K562 (cell line): ENCODE data around the gene TMEM174. TPM values are rescaled to one million over a fixed set of nuclear protein-coding genes. Genes with fewer than 3 reads are reported as not detected.

Source experiments
- ATAC-seq: fragments of 200-7000 bp; cut with Tn5 transposase; 3 replicates; pipeline ENCODE4 v1.9.1; 2020; ENCODE audit warnings: moderate library complexity
- BruUV-seq: library from RNA; stranded (reverse); fragments of 400-500 nt; replicated peaks from 2 replicates; lab custom pipeline; 2021; lab: Mats Ljungman, UMichigan
- CTCF ChIA-PET: fragments of 300-600 bp; formaldehyde crosslinking; extraction: SDS; loops from one replicate; lab custom pipeline; 2021; ENCODE audit warnings: low intra/inter-chr PET ratio; lab: Yijun Ruan, JAX
- POLR2A ChIA-PET: fragments of 300-600, 350-650 bp; sonication (Branson Sonifier 250); formaldehyde crosslinking; extraction: SDS; loops from one replicate; lab custom pipeline; 2021; ENCODE audit warnings: antibody characterized with exemption, inconsistent platforms; lab: Yijun Ruan, JAX
- DNase-seq, 4 experiments: peaks; one replicate each; pipeline versions ENCODE4 v3.0.0 to v3.0.0-alpha.2; 2011 to 2018; ENCODE audit warnings: low spot score in 3 of 4, mixed read lengths in 3 of 4; ENCODE audit errors: extremely low read depth in 1 of 4
- FAIRE-seq: peaks from 2 replicates; lab custom pipeline; 2011; peaks lifted over from hg19 to GRCh38; lab: Jason Lieb, UNC
- H2AFZ ChIP-seq: 2 replicates; pipeline ENCODE4 v1.6.0; 2011; ENCODE audit warnings: low read depth, low read length, control low read depth, inconsistent platforms
- H3K27ac ChIP-seq: fragments of 200-600 bp; 3 replicates; pipeline ENCODE4 v1.8.0; 2011; ENCODE audit warnings: low read depth, mild to moderate bottlenecking, control low read depth, inconsistent platforms, low read length, moderate library complexity, mixed read lengths; ENCODE audit errors: extremely low read depth
- H3K27me3 ChIP-seq, 2 experiments: fragments of 300-600 bp in 1 of 2; 2 replicates in 1 of 2; 3 replicates in 1 of 2; pipeline versions ENCODE4 v1.6.0 to v1.8.0; 2011; ENCODE audit warnings: inconsistent platforms in 2 of 2, low read length in 2 of 2, mild to moderate bottlenecking in 1 of 2, mixed read lengths in 1 of 2, moderate library complexity in 1 of 2; ENCODE audit not compliant: control insufficient read depth in 2 of 2, insufficient read depth in 2 of 2
- H3K36me3 ChIP-seq: fragments of 300-600 bp; 3 replicates; pipeline ENCODE4 v1.8.0; 2011; ENCODE audit warnings: mild to moderate bottlenecking, low read length, inconsistent platforms; ENCODE audit not compliant: control insufficient read depth, insufficient read depth
- H3K4me1 ChIP-seq, 2 experiments: fragments of 200-600 bp in 1 of 2; replicated peaks in 1 of 2; 2 replicates in 1 of 2; 3 replicates in 1 of 2; pipeline versions ENCODE4 v1.5.1 to v1.8.0; 2011; ENCODE audit warnings: inconsistent platforms in 2 of 2, low read length in 2 of 2, mild to moderate bottlenecking in 1 of 2, mixed read lengths in 1 of 2, moderate library complexity in 1 of 2; ENCODE audit not compliant: control insufficient read depth in 2 of 2, insufficient read depth in 2 of 2
- H3K4me2 ChIP-seq: 2 replicates; pipeline ENCODE4 v1.6.1; 2011; ENCODE audit warnings: low read length, control low read depth, inconsistent platforms, mixed read lengths; ENCODE audit not compliant: insufficient read depth
- H3K4me3 ChIP-seq: fragments of 200-600 bp; sonication (generic), shearing (Covaris generic); 2 replicates; pipeline ENCODE4 v1.5.1; 2016; ENCODE audit warnings: control low read depth, inconsistent platforms
- H3K79me2 ChIP-seq: fragments of 200-600 bp; 3 replicates; pipeline ENCODE4 v1.8.0; 2011; ENCODE audit warnings: low read length, inconsistent platforms; ENCODE audit not compliant: control insufficient read depth, insufficient read depth
- H3K9ac ChIP-seq, 2 experiments: 2 replicates each; pipeline versions ENCODE4 v1.6.0 to v1.6.1; 2011; ENCODE audit warnings: low read depth in 2 of 2, low read length in 2 of 2, control low read depth in 1 of 2, inconsistent platforms in 1 of 2, mild to moderate bottlenecking in 1 of 2, mixed read lengths in 1 of 2; ENCODE audit not compliant: insufficient read depth in 1 of 2
- H3K9me1 ChIP-seq: one replicate; pipeline ENCODE4 v1.6.0; 2011; ENCODE audit warnings: inconsistent platforms, mild to moderate bottlenecking, low read length, moderate library complexity; ENCODE audit not compliant: control insufficient read depth, insufficient read depth
- H3K9me3 ChIP-seq: replicated peaks from 2 replicates; pipeline ENCODE4 v1.5.1; 2011; ENCODE audit warnings: low read depth, low read length, inconsistent platforms; ENCODE audit not compliant: control insufficient read depth, insufficient read depth
- H4K20me1 ChIP-seq: replicated peaks from 2 replicates; pipeline ENCODE4 v1.6.1; 2011; ENCODE audit warnings: low read length, inconsistent platforms, mixed read lengths; ENCODE audit not compliant: control insufficient read depth, insufficient read depth
- E2F3 ChIP-seq: fragments of 250-450 bp; sonication (Bioruptor Pico); IDR thresholded peaks from 2 replicates; pipeline ENCODE4 v1.4.0; 2020; ENCODE audit warnings: mild to moderate bottlenecking
- ELF4 ChIP-seq: fragments of 450-650 bp; formaldehyde crosslinking; IDR thresholded peaks from 2 replicates; pipeline ENCODE4 v1.4.0; 2022; ENCODE audit warnings: missing genetic modification characterization
- ELK3 ChIP-seq: fragments of 450-650 bp; formaldehyde crosslinking; IDR thresholded peaks from 2 replicates; pipeline ENCODE4 v1.4.0; 2020; ENCODE audit warnings: mild to moderate bottlenecking
- ZKSCAN1 ChIP-seq: fragments of 150-350 bp; IDR thresholded peaks from 2 replicates; pipeline ENCODE4 v1.6.1; 2016; ENCODE audit warnings: low read depth, low read length
- ZMIZ1 ChIP-seq, 2 experiments: fragments of 150-350 bp in 1 of 2; IDR thresholded peaks; 2 replicates each; pipeline ENCODE4 v1.6.1; 2012 to 2016; ENCODE audit warnings: low read depth in 2 of 2, low read length in 2 of 2, mild to moderate bottlenecking in 1 of 2, moderate library complexity in 1 of 2
- ZNF134 ChIP-seq: fragments of 250-450 bp; sonication (Bioruptor Pico); conservative IDR thresholded peaks from 2 replicates; pipeline ENCODE4 v1.4.0; 2020
- ZNF644 ChIP-seq: fragments of 200-800 bp; sonication (Bioruptor generic); IDR thresholded peaks from 2 replicates; pipeline ENCODE4 v1.6.1; 2016; ENCODE audit warnings: low read depth, missing genetic modification characterization, missing compliant biosample characterization
- WGBS: fragments of 100-300 bp; shearing (Covaris generic); methylation state at CpG from one replicate; pipeline ENCODE4 v1.1.6; 2016; ENCODE audit warnings: low coverage, mixed read lengths; ENCODE audit not compliant: insufficient coverage; ENCODE audit errors: missing lambda C conversion rate; 5-methylcytosine and 5-hydroxymethylcytosine counted together
- in situ Hi-C: fragments of 300-500 bp; cut with MboI; formaldehyde crosslinking; loops from 4 replicates; pipeline ENCODE4 v1.15.0; 2018; ENCODE audit warnings: inconsistent platforms, mixed read lengths
- intact Hi-C: fragments of 100-400 bp; cut with micrococcal nuclease; formaldehyde crosslinking; loops from 2 replicates; pipeline ENCODE4 v1.14.2; 2022
- polyA plus RNA-seq, 8 experiments: library from polyadenylated mRNA; depleted of rRNA in 4 of 8; stranded (reverse) in 5 of 8; unstranded in 3 of 8; fragments of >200 nt; fragmentation: Nextera tagmentation in 2 of 8; fragmentation: Illumina TruSeq in 1 of 8; extraction: Ambion mirVana in 2 of 8; extraction: Trizol in 1 of 8; gene quantifications; 2 replicates each; pipeline versions ENCODE4 v1.2.1 to v1.2.3, GENCODE V29; 2011 to 2014; ENCODE audit warnings: inconsistent platforms in 1 of 8, missing spikeins in 1 of 8
- total RNA-seq, 7 experiments: library from RNA; depleted of rRNA in 6 of 7; stranded (reverse); fragments of >200 nt in 6 of 7; fragmentation: Illumina TruSeq in 2 of 7; extraction: Trizol in 2 of 7; gene quantifications; 2 replicates each; pipeline versions ENCODE4 v1.2.1 to v1.2.3, GENCODE V29; 2011 to 2021; ENCODE audit warnings: low replicate concordance in 1 of 7
- TF ChIP-seq, protein P1 (sequence below): IDR thresholded peaks from 2 replicates; pipeline ENCODE4 v1.6.1; 2011; ENCODE audit warnings: borderline replicate concordance, low read depth, mild to moderate bottlenecking, moderate library complexity, low read length; ENCODE audit not compliant: insufficient read depth, poor library complexity, severe bottlenecking

Gene TMEM174
- total and polyA plus RNA-seq, 9 of the 15 experiments (the other 6 are each of a cell fraction or from before 2014, with no cell fraction given): not detected

- no peaks in the 10 kb centered on the region for H3K9me3 ChIP-seq
- H3K79me2 ChIP-seq: no peaks in the 10 kb centered on the region
- peaks cover 13 to 31% of the 10 kb centered on the region in 2 experiments; a peak in 3 of 5 replicates for H3K27me3 ChIP-seq
- intact Hi-C loops (loop anchor here (5.0 kb wide), 2 partner anchors 67 to 122 kb away; no protein-coding TSS in a partner anchor), in situ Hi-C loops (loop anchor here (5.0 kb wide), 1 partner anchor 287 kb away; no protein-coding TSS in a partner anchor)
- no peak overlapping the region for H3K4me3 ChIP-seq
- H3K36me3 ChIP-seq: no peaks in the 10 kb centered on the region
- 0% methylated on average over 3 of the region's 3 CpGs for WGBS
- no peak overlapping the region for H3K9ac ChIP-seq
- no peak overlapping the region for H2AFZ ChIP-seq
- ChIA-PET POLR2A (no interaction called here), CTCF (no interaction called here)
- TF ChIP-seq ZNF134 (CRISPR knock-in tag) (no peak), ZKSCAN1 (no peak), ZMIZ1 (IDR thresholded peaks at IDR 0.05; ENCODE audit: low read depth in 2 of 2, low read length in 2 of 2) (no peak), ZNF644 (tag) (no peak), E2F3 (CRISPR knock-in tag) (no peak), ELF4 (no peak), ELK3 (CRISPR knock-in tag) (no peak)
- TF ChIP-seq, protein P1, sequence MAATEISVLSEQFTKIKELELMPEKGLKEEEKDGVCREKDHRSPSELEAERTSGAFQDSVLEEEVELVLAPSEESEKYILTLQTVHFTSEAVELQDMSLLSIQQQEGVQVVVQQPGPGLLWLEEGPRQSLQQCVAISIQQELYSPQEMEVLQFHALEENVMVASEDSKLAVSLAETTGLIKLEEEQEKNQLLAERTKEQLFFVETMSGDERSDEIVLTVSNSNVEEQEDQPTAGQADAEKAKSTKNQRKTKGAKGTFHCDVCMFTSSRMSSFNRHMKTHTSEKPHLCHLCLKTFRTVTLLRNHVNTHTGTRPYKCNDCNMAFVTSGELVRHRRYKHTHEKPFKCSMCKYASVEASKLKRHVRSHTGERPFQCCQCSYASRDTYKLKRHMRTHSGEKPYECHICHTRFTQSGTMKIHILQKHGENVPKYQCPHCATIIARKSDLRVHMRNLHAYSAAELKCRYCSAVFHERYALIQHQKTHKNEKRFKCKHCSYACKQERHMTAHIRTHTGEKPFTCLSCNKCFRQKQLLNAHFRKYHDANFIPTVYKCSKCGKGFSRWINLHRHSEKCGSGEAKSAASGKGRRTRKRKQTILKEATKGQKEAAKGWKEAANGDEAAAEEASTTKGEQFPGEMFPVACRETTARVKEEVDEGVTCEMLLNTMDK: no peak
- H3K4me1 ChIP-seq: peaks cover 0 to 6% of the 10 kb centered on the region in 2 experiments; a peak in 3 of 5 replicates
- FAIRE-seq (no peak), ATAC-seq (no peak), DNase-seq (no peak)
- BruUV-seq: no TSS peak
- H3K27ac ChIP-seq: no peak overlapping the region
- no peaks in the 10 kb centered on the region for H4K20me1 ChIP-seq
- no peaks in the 10 kb centered on the region for H3K9me1 ChIP-seq
- H3K4me2 ChIP-seq: no peak overlapping the region
Measured at GRCh38 chr5:73204332-73204731, 31.3 kb downstream of the TMEM174 start.
